ENCODE results near the gene FAM76B. TPM values are rescaled to one million over a fixed set of nuclear protein-coding genes. Genes with fewer than 3 reads are reported as not detected.
A peak's percentile ranks its signal among the peaks of the same experiment; 100 is the strongest.

Gene FAM76B
- 100 to 1,000 TPM in 1 of 4 donors, 10 to 100 TPM in 3; 43.1 to 149 (median 46.7) TPM for total RNA-seq

DNA sequence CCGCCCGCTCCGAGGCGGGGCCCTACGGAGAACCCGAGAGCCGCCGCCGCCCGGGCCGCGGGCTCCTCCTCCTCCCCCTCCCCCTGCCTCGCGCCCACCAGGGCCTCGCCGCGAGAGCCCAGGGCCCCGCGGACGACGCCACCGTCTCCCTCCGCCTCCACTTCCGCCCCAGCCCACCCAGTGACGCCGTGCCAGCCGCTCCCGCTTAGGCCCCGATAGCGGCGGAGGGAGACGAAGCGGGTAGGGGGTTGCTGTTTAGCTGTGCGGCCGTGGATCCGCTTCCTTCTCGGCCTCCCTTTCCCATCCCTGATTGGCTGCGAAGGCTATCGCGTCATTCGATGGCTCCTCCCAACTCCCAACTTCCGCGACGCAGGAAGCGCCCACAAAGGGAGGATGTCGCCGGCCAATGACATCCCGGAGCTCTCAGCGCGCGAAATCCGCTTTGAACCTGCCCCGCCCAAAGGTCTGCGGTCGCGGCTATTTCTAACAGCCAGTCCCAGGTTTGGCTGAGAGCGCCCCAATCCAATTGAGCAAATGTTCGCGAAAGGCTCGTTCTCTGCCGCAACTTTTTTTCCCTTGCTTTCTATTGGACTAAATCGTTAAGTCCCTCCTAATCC, at the start of gene FAM76B:
Gene FAM76B, minus strand, starts transcription at position 277 of the 617 bp plus-strand sequence. CDS start 304 bp downstream, outside the sequence.
- peaks cover 0 to 21% (median 5%) of the 10 kb centered on the region in 4 donors for H3K4me1 ChIP-seq
- peak within 1 kb of the TSS; percentile 95 to 98 (median 98) for H3K27ac ChIP-seq
- DNase-seq, result peak; percentile 94 to 98 (median 98)
- H3K36me3 ChIP-seq, result peaks cover 0 to 28% (median 0%) of the 10 kb centered on the region in 3 donors
- H3K9me3 ChIP-seq, result no peaks in the 10 kb centered on the region
- TF ChIP-seq CTCF (IDR thresholded peaks at IDR 0.05), result no peak
- peak; percentile 88 to 92 for TF ChIP-seq POLR2A (IDR thresholded peaks at IDR 0.05)
- peak within 1 kb of the TSS; percentile 64 to 84 (median 82) for H3K4me3 ChIP-seq
- no peaks in the 10 kb centered on the region for H3K27me3 ChIP-seq

DNA sequence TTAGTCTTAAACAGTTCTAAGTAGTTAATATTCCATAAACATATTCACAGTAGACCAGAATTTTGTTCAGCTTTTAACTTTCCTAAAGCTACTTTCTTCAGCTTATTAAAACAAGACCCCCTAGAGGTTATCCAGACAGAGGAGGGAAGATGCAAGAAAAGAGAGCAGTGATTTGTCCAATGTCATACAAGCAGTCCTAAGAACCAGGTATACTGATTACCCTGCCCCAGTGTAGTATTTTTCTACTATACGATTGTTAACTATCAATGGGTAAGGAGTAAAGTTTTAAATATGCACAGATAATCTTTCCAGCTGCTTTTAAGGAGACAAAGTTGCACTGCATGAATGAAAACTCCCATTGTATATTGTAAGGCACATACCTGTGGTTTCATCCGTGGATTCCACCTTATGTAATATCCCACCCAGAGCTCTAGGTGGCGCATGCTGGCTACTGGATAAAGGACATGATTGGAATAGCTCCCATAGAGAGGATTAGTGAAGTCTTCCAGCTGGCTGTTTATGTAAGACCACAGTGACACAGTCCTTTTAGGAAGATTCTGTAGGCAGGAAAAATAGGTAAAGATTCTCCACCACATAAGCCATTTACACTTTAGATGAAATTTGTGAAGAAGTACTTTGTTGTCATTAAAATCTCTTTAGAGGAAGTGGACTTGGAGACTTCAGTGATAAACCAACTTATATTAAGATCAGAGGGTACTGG, 46.3 kb upstream of the FAM76B start:
- no peaks in the 10 kb centered on the region for H3K4me1 ChIP-seq
- TF ChIP-seq POLR2A (IDR thresholded peaks at IDR 0.05) (no peak), CTCF (IDR thresholded peaks at IDR 0.05) (peak; percentile 48 to 92 (median 85))
- H3K4me3 ChIP-seq, result no peak overlapping the region
- peaks cover 0 to 44% (median 0%) of the 10 kb centered on the region in 3 donors for H3K36me3 ChIP-seq
- peak; percentile 47 to 83 (median 52) for DNase-seq
- H3K27me3 ChIP-seq, result no peaks in the 10 kb centered on the region
- H3K27ac ChIP-seq, result no peak overlapping the region
- no peaks in the 10 kb centered on the region for H3K9me3 ChIP-seq

- Histone ChIP-seq H3K4me3 (no peak overlapping the region), H3K4me1 (no peaks in the 10 kb centered on the region), H3K9me3 (no peaks in the 10 kb centered on the region), H3K36me3 (peaks cover 0 to 45% (median 0%) of the 10 kb centered on the region in 3 donors), H3K27me3 (no peaks in the 10 kb centered on the region), H3K27ac (no peak overlapping the region)
- no peak for TF ChIP-seq POLR2A (IDR thresholded peaks at IDR 0.05)
- TF ChIP-seq CTCF (IDR thresholded peaks at IDR 0.05), result no peak
- no peak for DNase-seq
Observed at GRCh38 chr11:95835351-95835750, 45.8 kb upstream of the FAM76B start.

- Histone ChIP-seq H3K4me1 (no peaks in the 10 kb centered on the region), H3K36me3 (peaks cover 0 to 55% (median 0%) of the 10 kb centered on the region in 3 donors)
- TF ChIP-seq CTCF (IDR thresholded peaks at IDR 0.05), result no peak
- no peak for TF ChIP-seq POLR2A (IDR thresholded peaks at IDR 0.05)
Observed at GRCh38 chr11:95833378-95833777, 43.8 kb upstream of the FAM76B start.

DNA sequence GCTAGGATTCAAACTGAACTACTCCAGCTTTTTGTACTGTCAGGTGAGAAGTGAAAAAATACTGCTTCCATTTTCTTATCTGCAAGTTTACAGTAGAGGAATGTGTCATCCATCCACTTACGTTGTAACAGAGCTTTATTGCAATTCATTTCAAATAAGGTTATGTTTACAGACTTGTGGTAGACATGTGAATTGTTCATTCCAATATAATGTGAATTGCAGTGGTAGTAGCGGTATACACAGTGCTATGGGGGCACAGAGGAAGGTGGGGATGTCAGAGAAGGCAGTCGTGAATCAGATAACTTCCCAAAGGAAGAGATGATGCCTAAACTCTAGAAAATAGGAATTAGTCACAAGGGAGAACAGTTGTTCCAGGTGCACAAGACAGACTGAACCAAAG, 43.2 kb upstream of the FAM76B start:
- H3K27me3 ChIP-seq, result no peaks in the 10 kb centered on the region
- no peak overlapping the region for H3K4me3 ChIP-seq
- H3K9me3 ChIP-seq, result no peaks in the 10 kb centered on the region
- no peak for DNase-seq
- H3K36me3 ChIP-seq, result peaks cover 0 to 53% (median 0%) of the 10 kb centered on the region in 3 donors
- no peak overlapping the region for H3K27ac ChIP-seq
- TF ChIP-seq CTCF (IDR thresholded peaks at IDR 0.05) (no peak), POLR2A (IDR thresholded peaks at IDR 0.05) (no peak)
- H3K4me1 ChIP-seq, result no peaks in the 10 kb centered on the region

More at GRCh38 chr11:95833378-95833777, 43.8 kb upstream of the FAM76B start:
- H3K27ac ChIP-seq, result no peak overlapping the region
- no peaks in the 10 kb centered on the region for H3K27me3 ChIP-seq
- no peak overlapping the region for H3K4me3 ChIP-seq
- H3K9me3 ChIP-seq, result no peaks in the 10 kb centered on the region
- DNase-seq, result no peak

Measured in Peyer's patch (tissue), 4 donors.